KMS-11 (cell line): ENCODE data around the gene AMELY.

Experiments used
- H2AFZ ChIP-seq: fragments of 200-600 bp; sonication (generic); 2 replicates; pipeline ENCODE4 v1.6.1; 2016; ENCODE audit warnings: antibody characterized with exemption, mixed run types, low read depth
- H3K27ac ChIP-seq: fragments of 200-600 bp; sonication (generic); 2 replicates; pipeline ENCODE4 v1.6.1; 2016; ENCODE audit warnings: mild to moderate bottlenecking, mixed run types
- H3K27me3 ChIP-seq: fragments of 200-600 bp; sonication (generic); 2 replicates; pipeline ENCODE4 v1.6.1; 2017; ENCODE audit warnings: mild to moderate bottlenecking, low read depth, mixed run types, moderate library complexity; ENCODE audit not compliant: insufficient read depth
- H3K36me3 ChIP-seq: fragments of 200-600 bp; sonication (generic); 2 replicates; pipeline ENCODE4 v1.6.1; 2017; ENCODE audit warnings: mild to moderate bottlenecking, mixed run types; ENCODE audit not compliant: insufficient read depth
- H3K4me1 ChIP-seq: fragments of 200-600 bp; sonication (generic); 2 replicates; pipeline ENCODE4 v1.6.1; 2016; ENCODE audit warnings: mild to moderate bottlenecking, low read depth, mixed run types; ENCODE audit not compliant: poor library complexity, severe bottlenecking
- H3K4me2 ChIP-seq: fragments of 200-600 bp; sonication (generic); 2 replicates; pipeline ENCODE4 v1.7.0; 2016; ENCODE audit warnings: mild to moderate bottlenecking, mixed run types
- H3K4me3 ChIP-seq: fragments of 200-600 bp; sonication (generic); IDR thresholded peaks from 2 replicates; pipeline ENCODE4 v1.6.1; 2017; ENCODE audit warnings: low read depth, low read length, mixed read lengths; ENCODE audit not compliant: insufficient read depth
- H3K79me2 ChIP-seq: fragments of 200-600 bp; sonication (generic); 2 replicates; pipeline ENCODE4 v1.6.1; 2016; ENCODE audit warnings: low read depth, mixed run types; ENCODE audit not compliant: insufficient read depth
- H3K9ac ChIP-seq: fragments of 200-600 bp; sonication (generic); 2 replicates; pipeline ENCODE4 v1.6.1; 2016; ENCODE audit warnings: mild to moderate bottlenecking, mixed run types
- H4K20me1 ChIP-seq: fragments of 200-600 bp; sonication (generic); 2 replicates; pipeline ENCODE4 v1.6.1; 2016; ENCODE audit warnings: mild to moderate bottlenecking, mixed run types; ENCODE audit not compliant: insufficient read depth
- CTCF ChIP-seq: fragments of 200-600 bp; sonication (generic); conservative IDR thresholded peaks from 2 replicates; pipeline ENCODE4 v1.6.1; 2017; ENCODE audit warnings: low read depth, mild to moderate bottlenecking, antibody characterized with exemption, low read length, moderate library complexity, mixed read lengths

Gene AMELY

GRCh38 chrY:6935497-6935896 lies 23.9 kb upstream of the AMELY start:
- H3K9ac ChIP-seq: no peak overlapping the region
- no peaks in the 10 kb centered on the region for H3K79me2 ChIP-seq
- TF ChIP-seq CTCF: no peak
- H4K20me1 ChIP-seq: no peaks in the 10 kb centered on the region
- no peaks in the 10 kb centered on the region for H3K36me3 ChIP-seq
- no peak overlapping the region for H3K27ac ChIP-seq
- H3K4me3 ChIP-seq: no peak overlapping the region
- no peak overlapping the region for H2AFZ ChIP-seq
- H3K27me3 ChIP-seq: no peaks in the 10 kb centered on the region
- H3K4me1 ChIP-seq: no peaks in the 10 kb centered on the region
- H3K4me2 ChIP-seq: no peak overlapping the region

GRCh38 chrY:6931779-6932396 lies 20.3 kb upstream of the AMELY start:
- Histone ChIP-seq H3K9ac (no peak overlapping the region), H3K4me2 (no peak overlapping the region), H3K4me3 (no peak overlapping the region), H3K36me3 (no peaks in the 10 kb centered on the region), H3K27ac (no peak overlapping the region), H3K79me2 (no peaks in the 10 kb centered on the region), H2AFZ (no peak overlapping the region), H4K20me1 (no peaks in the 10 kb centered on the region), H3K4me1 (no peaks in the 10 kb centered on the region), H3K27me3 (no peaks in the 10 kb centered on the region)
- no peak for TF ChIP-seq CTCF

GRCh38 chrY:6929237-6929636 lies 17.7 kb upstream of the AMELY start:
- Histone ChIP-seq H3K36me3 (no peaks in the 10 kb centered on the region), H3K27ac (no peak overlapping the region), H2AFZ (no peak overlapping the region), H3K4me2 (no peak overlapping the region), H4K20me1 (no peaks in the 10 kb centered on the region), H3K4me1 (no peaks in the 10 kb centered on the region), H3K9ac (no peak overlapping the region), H3K4me3 (no peak overlapping the region), H3K27me3 (no peaks in the 10 kb centered on the region), H3K79me2 (no peaks in the 10 kb centered on the region)
- no peak for TF ChIP-seq CTCF

- Histone ChIP-seq H3K36me3 (no peaks in the 10 kb centered on the region), H3K4me1 (no peaks in the 10 kb centered on the region), H2AFZ (no peak overlapping the region), H3K27ac (no peak overlapping the region), H4K20me1 (no peaks in the 10 kb centered on the region), H3K27me3 (no peaks in the 10 kb centered on the region), H3K4me3 (no peak overlapping the region), H3K79me2 (no peaks in the 10 kb centered on the region), H3K9ac (no peak overlapping the region), H3K4me2 (no peak overlapping the region)
- no peak for TF ChIP-seq CTCF
These were observed 16.7 kb upstream of the AMELY start for GRCh38 chrY:6928265-6928664.
